Measurements from ENCODE around the gene SF3A1. TPM values are rescaled to one million over a fixed set of nuclear protein-coding genes. Genes with fewer than 3 reads are reported as not detected.

The SF3A1 gene
- total and polyA plus RNA-seq, 2 donors (not counting 1 experiment from before 2014, with no cell fraction given) = 92.1 to 283 TPM

DNA sequence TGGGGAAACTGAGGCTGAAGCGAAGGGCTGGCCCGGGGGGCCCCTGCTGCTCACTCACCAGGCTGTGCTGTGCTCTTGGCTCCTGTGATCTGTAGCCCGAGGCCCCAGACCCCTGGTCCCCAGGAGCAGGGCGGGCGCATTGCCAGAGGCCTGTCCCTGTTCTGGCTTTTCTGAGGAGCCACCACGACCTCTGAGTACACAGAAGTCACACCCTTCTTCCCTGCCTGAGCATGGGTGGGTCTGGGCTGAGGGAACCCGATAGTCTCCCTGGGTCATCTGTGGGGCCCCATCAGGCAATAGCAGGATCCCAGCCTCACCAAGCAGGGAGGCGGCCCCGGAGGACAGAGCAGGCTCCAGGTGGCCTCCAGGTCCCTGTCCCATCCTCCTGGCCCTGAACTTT lies 72.5 kb downstream of the SF3A1 start:
- Histone ChIP-seq H3K79me2 (ENCODE audit: control insufficient read depth, insufficient read depth, low read length) (no peaks in the 10 kb centered on the region), H3K4me3 (ENCODE audit: control extremely low read depth in 1 of 5, extremely low read depth in 1 of 5, insufficient read depth in 1 of 5, low read depth in 2 of 5, low read length in 4 of 5) (no peak overlapping the region), H2AFZ (ENCODE audit: insufficient read depth, low read depth, low read length, poor library complexity, severe bottlenecking) (no peak overlapping the region), H4K20me1 (ENCODE audit: control insufficient read depth, insufficient read depth, low read length, poor library complexity, severe bottlenecking) (peaks cover 8% of the 10 kb centered on the region), H3K4me2 (replicated peaks; ENCODE audit: low read depth, low read length, poor library complexity, severe bottlenecking) (no peak overlapping the region), H3K9ac (ENCODE audit: low read length) (no peak overlapping the region), H3K4me1 (ENCODE audit: control insufficient read depth in 2 of 2, insufficient read depth in 2 of 2, low read length in 2 of 2) (peaks cover 12 to 18% of the 10 kb centered on the region in 2 donors), H3K27me3 (replicated peaks in 1 of 4; ENCODE audit: control extremely low read depth in 1 of 4, control insufficient read depth in 3 of 4, insufficient read depth in 4 of 4, low read length in 3 of 4) (peaks cover 0 to 5% (median 0%) of the 10 kb centered on the region in 4 experiments), H3K36me3 (replicated peaks in 1 of 2; ENCODE audit: control extremely low read depth in 1 of 2, control insufficient read depth in 1 of 2, extremely low read depth in 1 of 2, insufficient read depth in 2 of 2, low read length in 1 of 2) (peaks cover 0 to 3% of the 10 kb centered on the region in 2 experiments), H3K9me3 (ENCODE audit: control extremely low read depth in 1 of 3, control insufficient read depth in 2 of 3, insufficient read depth in 1 of 3, low read length in 2 of 3) (no peaks in the 10 kb centered on the region), H3K27ac (ENCODE audit: low read length in 2 of 2) (no peak overlapping the region)
- WGBS (ENCODE audit: insufficient coverage) = 98% methylated on average over 9 of the region's 9 CpGs
- intact Hi-C loops (cut with micrococcal nuclease) = no loop called here
- Mint-ChIP-seq H3K27me3 (peaks cover 7% of the 10 kb centered on the region), H3K27ac (no peak overlapping the region), H3K4me1 (peaks cover 13% of the 10 kb centered on the region), H3K4me3 (no peak overlapping the region), H3K9me3 (ENCODE audit: insufficient read depth) (no peaks in the 10 kb centered on the region)
- TF ChIP-seq EZH2 (IDR thresholded peaks at IDR 0.05; ENCODE audit: borderline replicate concordance, insufficient read depth, low read depth, low read length, poor library complexity, severe bottlenecking) = no peak
- TF ChIP-seq, protein P1, sequence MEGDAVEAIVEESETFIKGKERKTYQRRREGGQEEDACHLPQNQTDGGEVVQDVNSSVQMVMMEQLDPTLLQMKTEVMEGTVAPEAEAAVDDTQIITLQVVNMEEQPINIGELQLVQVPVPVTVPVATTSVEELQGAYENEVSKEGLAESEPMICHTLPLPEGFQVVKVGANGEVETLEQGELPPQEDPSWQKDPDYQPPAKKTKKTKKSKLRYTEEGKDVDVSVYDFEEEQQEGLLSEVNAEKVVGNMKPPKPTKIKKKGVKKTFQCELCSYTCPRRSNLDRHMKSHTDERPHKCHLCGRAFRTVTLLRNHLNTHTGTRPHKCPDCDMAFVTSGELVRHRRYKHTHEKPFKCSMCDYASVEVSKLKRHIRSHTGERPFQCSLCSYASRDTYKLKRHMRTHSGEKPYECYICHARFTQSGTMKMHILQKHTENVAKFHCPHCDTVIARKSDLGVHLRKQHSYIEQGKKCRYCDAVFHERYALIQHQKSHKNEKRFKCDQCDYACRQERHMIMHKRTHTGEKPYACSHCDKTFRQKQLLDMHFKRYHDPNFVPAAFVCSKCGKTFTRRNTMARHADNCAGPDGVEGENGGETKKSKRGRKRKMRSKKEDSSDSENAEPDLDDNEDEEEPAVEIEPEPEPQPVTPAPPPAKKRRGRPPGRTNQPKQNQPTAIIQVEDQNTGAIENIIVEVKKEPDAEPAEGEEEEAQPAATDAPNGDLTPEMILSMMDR (IDR thresholded peaks at IDR 0.05) = no peak
- ChIA-PET POLR2A (no interaction called here), CTCF (interaction anchor here (1.5 to 13.2 kb wide), 5 partner anchors 20 to 201 kb away, joined by 3 to 510 read pairs (median 169); partner anchors contain the start of genes CCDC157, RNF215, SEC14L2 and SF3A1)
- no peak for ATAC-seq (ENCODE audit: low read depth)
- no peak for DNase-seq

DNA sequence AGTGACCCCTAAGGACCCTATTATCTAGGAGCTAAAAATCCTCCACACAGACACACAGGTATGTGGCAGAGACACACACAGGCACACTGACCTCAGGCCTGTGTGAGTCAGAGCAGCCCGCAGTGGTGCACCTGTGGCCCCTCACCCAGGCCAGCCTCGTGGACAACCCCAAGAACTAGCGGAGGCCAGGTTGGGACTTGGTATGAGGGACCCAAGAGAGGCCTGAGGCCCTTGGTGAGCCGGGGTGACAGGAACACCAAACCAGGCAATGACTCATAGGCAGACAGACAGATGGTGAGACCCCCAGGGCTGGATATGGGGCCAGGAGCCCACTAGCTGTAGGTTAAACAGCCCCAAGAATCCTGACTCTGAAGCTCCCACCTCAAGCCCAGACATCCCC lies 73.4 kb downstream of the SF3A1 start:
- POLR2A ChIA-PET = no interaction called here
- peaks cover 11% of the 10 kb centered on the region for H3K4me1 Mint-ChIP-seq

More for the DNA sequence above, 73.4 kb downstream of the SF3A1 start:
- H3K79me2 ChIP-seq (ENCODE audit: control insufficient read depth, insufficient read depth, low read length) = no peaks in the 10 kb centered on the region
- Mint-ChIP-seq H3K27me3 (peaks cover 13% of the 10 kb centered on the region), H3K9me3 (ENCODE audit: insufficient read depth) (no peaks in the 10 kb centered on the region), H3K27ac (no peak overlapping the region), H3K4me3 (no peak overlapping the region)
- peaks cover 0 to 3% of the 10 kb centered on the region in 2 experiments for H3K36me3 ChIP-seq (replicated peaks in 1 of 2; ENCODE audit: control extremely low read depth in 1 of 2, control insufficient read depth in 1 of 2, extremely low read depth in 1 of 2, insufficient read depth in 2 of 2, low read length in 1 of 2)
- H3K4me1 ChIP-seq (ENCODE audit: control insufficient read depth in 2 of 2, insufficient read depth in 2 of 2, low read length in 2 of 2) = peaks cover 6 to 11% of the 10 kb centered on the region in 2 donors
- peaks cover 0 to 11% (median 0%) of the 10 kb centered on the region in 4 experiments for H3K27me3 ChIP-seq (replicated peaks in 1 of 4; ENCODE audit: control extremely low read depth in 1 of 4, control insufficient read depth in 3 of 4, insufficient read depth in 4 of 4, low read length in 3 of 4)
- no peak for ATAC-seq (ENCODE audit: low read depth)
- DNase-seq = no peak
- H2AFZ ChIP-seq (ENCODE audit: insufficient read depth, low read depth, low read length, poor library complexity, severe bottlenecking) = no peak overlapping the region
- CTCF ChIA-PET = interaction anchor here (0.6 to 13.2 kb wide), 8 partner anchors 11 to 178 kb away, joined by 3 to 510 read pairs (median 5); partner anchors contain the start of genes CCDC157, RNF215, SEC14L2 and SF3A1
- H3K27ac ChIP-seq (ENCODE audit: low read length in 2 of 2) = no peak overlapping the region
- H3K9ac ChIP-seq (ENCODE audit: low read length) = no peak overlapping the region
- H4K20me1 ChIP-seq (ENCODE audit: control insufficient read depth, insufficient read depth, low read length, poor library complexity, severe bottlenecking) = peaks cover 8% of the 10 kb centered on the region
- TF ChIP-seq, protein P1 (IDR thresholded peaks at IDR 0.05) = no peak
- TF ChIP-seq EZH2 (IDR thresholded peaks at IDR 0.05; ENCODE audit: borderline replicate concordance, insufficient read depth, low read depth, low read length, poor library complexity, severe bottlenecking) = no peak
- H3K4me3 ChIP-seq (ENCODE audit: control extremely low read depth in 1 of 5, extremely low read depth in 1 of 5, insufficient read depth in 1 of 5, low read depth in 2 of 5, low read length in 4 of 5) = no peak overlapping the region
- whole genome bisulfite sequencing (ENCODE audit: insufficient coverage) = 88% methylated on average over 4 of the region's 4 CpGs
- no peak overlapping the region for H3K4me2 ChIP-seq (replicated peaks; ENCODE audit: low read depth, low read length, poor library complexity, severe bottlenecking)
- intact Hi-C loops (cut with micrococcal nuclease) = no loop called here
- H3K9me3 ChIP-seq (ENCODE audit: control extremely low read depth in 1 of 3, control insufficient read depth in 2 of 3, insufficient read depth in 1 of 3, low read length in 2 of 3) = no peaks in the 10 kb centered on the region

All from B cell (primary cell).